ENCODE data around the gene ZNF672.

The ZNF672 gene

GRCh38 chr1:248890549-248891498 is 52.8 kb downstream of the ZNF672 start:
- DNase-seq (ENCODE audit: low spot score) = no peak

GRCh38 chr1:248891758-248892157 is 53.7 kb downstream of the ZNF672 start:
- DNase-seq (ENCODE audit: low spot score) = no peak

GRCh38 chr1:248892590-248892989 is 54.6 kb downstream of the ZNF672 start:
- DNase-seq (ENCODE audit: low spot score) = no peak

GRCh38 chr1:248894837-248895236 is 56.8 kb downstream of the ZNF672 start:
- DNase-seq (ENCODE audit: low spot score) = no peak

- DNase-seq (ENCODE audit: low spot score) = no peak
These were observed 59.7 kb downstream of the ZNF672 start for GRCh38 chr1:248897412-248898337.

All from pons (tissue), 1 donor.